NCI-H2171 (cell line): ENCODE measurements around the gene PIGX.

ENCODE experiments used
- DNase-seq: peaks from one replicate; lab custom pipeline; 2025; lab: John Stamatoyannopoulos, UW

PIGX gene

DNA sequence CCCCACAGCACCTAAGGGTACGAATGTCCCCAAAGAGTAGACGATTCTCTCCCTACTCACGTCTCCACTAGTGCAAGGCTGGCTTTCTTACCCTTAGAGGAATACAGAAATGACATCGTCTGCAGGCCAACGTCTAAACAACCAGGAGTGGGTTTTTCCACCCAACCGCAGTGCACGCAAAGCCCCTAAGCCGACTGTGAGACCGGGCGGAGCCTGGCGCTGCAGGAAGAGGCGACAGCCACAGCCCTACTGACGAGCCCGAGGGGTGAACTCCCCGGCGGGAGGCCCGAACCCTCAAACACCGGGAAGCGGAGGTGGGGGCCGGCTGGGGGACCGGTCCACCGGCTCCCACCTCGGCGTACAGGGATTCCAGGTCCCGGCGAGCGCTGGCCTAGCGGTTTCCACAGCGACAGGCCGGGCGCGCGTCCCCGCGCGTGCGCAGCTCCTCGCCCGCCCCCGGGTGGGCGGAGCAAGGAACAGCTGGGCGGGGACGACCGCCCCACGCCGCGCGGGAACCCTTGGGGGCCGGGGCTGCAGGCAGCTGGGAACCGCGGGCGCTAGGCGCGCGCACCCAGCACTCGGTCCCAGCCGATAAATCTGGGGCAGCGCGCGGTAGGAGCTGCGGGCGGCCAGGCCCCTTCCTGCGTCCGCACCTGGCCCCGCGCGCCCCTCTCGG, at the start of gene PIGX, which contains the start of gene CEP19:
TSS of gene PIGX (plus strand) at position 540 of the 676 bp plus-strand sequence.
TSS of gene CEP19 (minus strand) at position 413 of the 676 bp plus-strand sequence. CDS start 3,593 bp downstream, outside the sequence.
- peak; percentile 86 for DNase-seq

DNA sequence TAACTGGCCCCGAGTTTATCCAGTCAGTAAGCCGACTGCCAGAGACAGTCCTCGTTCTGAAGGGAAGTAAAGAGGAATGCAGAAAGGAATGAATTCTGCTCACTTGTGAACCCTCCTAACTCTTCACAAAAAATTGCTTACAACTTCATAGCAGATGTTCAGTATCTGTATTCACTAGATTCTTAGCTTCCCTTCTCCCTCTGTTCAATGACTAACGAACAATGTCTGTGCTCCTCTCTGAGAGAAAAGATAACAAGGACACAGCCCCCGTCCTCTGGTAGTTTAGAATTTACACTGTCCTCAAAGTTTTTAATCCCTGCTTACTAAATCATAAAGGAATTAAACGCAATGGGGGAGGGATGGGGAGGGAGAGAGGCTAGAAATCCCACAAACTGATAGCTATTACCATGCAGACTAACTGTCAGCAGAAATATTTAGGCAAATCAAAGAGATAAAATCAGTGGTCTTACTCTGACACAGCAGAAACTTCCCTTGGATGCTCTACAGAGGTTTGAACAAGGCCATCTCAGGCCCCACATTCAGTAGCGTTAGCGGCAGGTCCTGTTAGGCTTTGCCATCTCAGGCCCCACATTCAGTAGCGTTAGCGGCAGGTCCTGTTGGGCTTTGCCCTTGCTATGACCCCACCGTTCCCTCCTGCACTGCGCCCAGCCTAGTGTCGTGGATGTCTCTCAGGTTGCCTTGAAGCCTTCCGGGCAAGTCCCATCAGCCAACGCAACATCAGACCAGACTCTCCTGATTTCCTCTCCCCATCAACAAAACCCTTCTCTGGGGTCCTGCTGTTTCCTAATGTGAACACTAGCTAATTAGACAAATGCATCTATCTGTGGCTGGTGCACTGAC, 49.2 kb upstream of the PIGX start:
- no peak for DNase-seq

DNA sequence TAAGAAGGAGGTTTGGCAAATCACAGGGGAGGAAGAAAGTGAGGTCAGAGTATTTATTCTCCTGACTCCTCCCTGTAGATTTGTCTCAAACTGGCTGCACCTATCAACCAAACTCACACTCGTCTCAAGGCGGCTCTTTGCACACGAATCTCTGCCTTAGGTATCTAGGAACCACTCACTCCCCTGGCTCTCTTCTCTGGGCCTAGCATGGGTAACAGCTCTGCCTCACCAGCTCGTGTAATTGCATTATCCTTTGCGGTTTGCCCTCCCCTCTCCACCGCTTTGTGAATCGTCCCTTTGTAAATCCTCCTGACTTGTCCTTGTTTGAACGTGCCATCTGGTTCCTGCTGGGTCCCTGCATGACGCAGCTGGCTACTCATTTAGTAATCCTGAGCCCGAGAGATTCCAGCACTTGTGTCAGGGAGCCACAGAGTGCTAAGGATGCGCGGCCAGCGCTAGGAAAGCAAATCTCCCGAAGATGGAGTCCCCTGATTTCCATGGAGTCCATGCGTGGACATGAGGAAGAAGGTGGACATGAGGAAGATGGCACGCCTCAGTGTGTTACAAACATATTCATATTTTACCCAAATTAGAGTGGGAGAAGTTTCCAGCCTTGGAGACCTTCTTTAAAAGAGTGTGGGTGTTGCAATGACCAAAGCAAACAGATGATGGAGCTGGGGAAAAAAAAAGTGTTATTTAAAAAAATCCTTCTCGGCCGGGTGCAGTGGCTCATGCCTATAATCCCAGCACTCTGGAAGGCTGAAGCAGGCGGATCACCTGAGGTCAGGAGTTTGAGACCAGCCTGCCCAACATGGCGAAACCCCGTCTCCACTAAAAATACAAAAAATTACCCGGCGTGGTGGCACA, 45.9 kb upstream of the PIGX start:
- peak; percentile 88 for DNase-seq

DNA sequence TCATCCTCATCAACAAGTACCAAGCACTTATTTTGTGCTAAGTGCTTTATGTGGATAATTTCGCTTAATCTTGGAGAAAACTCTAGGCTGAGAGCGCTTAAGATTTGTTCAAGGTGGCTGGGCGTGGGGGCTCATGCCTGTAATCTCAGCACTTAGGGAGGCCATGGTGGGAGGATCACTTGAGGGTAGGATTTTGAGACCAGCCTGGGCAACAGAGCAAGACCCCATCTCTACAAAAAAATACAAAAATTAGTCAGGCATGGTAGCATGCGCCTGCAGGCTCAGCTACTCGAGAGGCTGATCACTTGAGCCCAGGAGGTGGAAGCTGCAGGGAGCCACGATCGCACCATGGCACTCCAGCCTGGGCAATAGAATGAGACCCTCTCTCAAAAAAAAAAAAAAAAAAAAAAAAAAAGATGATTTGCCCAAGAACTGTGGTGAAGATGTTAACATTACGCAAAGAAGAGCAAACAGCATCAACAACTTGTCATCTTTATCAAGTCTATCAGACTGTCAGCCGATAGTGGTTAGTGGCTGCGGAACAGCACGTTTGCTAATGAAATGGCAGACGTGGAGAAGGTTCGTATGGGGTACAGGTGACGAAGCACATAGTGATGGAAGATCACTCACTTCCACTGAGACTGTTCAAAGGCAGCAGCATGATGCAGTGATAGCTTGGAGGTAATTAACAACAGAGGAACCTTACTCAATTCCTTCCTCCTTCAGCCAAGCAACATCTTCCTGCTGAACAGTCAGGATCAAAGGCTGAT, 44.9 kb upstream of the PIGX start:
- DNase-seq = no peak

DNA sequence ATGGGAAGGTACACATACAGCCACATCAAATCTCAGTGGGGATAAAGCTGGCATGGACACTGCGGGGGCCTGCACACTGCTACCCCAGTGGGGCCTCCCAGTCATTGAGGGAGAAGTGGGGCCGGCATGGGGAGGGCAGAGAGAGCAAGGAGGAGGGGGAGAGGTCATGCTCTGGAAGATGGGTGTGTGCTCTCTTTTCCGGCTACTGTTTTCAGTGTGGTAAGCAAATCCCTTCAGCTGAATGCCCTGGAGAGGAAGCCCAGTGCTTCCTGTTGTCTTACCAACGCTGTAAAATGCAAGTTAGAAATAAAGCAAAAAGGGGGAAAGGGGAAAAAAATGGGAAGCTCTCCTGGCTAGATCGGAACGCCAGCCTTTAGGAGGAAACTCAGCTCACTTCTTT, 41.8 kb upstream of the PIGX start:
- DNase-seq = no peak

DNA sequence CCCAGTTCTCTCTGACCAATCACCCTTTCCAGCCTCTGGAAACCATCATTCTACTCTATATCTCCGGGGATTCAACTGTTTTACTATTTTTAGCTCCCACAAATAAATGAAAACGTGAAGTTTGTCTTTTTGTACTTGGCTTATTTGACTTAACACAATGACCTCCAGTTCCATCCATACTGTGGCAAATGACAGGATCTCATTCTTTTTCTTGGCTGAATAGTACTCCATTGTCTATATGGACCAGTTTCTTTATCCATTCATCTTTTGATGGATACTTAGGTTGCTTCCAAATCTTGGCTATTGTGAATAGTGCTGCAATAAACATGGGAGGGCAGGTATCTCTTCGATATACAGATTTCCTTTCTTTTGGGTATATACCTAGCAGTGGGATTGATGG, 38.5 kb upstream of the PIGX start:
- no peak for DNase-seq

DNA sequence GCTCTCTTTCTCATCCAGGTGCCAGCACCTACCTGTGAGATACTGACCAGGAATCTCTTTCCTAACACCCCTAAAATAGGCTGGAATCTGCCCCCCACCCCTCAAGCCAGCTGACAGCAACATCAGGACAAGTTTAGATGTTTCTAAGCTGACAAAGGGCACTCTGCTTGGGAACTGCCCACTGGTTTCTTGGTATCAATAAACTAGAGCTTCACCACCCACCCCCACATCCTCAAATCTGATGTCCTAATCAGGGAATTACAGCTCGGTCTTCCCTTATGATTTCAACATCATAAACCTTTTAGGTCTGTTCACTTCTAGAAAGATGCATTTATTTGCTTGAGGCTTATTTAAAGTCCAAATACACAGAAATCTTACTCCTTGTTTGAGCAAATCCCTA, 34.8 kb upstream of the PIGX start:
- no peak for DNase-seq

DNA sequence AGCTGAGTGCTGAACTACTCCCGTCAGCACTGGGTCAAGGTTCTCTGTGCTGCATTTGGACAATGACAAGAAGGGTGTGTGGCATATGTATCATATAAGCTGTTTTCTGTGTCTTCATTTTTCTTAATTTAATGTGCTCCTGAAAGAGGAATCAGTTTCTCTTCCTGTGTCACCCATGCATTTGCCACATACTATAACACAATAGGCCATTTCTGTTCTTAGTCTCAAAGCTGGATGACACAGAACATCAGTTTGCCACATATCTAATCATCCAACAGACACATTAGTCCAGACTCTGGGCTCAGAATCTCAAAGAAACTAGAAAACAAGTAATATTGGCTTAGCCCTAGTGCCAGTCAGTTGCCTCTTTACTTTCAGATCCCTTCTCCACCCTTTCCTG, 34.2 kb upstream of the PIGX start:
- DNase-seq = no peak

DNA sequence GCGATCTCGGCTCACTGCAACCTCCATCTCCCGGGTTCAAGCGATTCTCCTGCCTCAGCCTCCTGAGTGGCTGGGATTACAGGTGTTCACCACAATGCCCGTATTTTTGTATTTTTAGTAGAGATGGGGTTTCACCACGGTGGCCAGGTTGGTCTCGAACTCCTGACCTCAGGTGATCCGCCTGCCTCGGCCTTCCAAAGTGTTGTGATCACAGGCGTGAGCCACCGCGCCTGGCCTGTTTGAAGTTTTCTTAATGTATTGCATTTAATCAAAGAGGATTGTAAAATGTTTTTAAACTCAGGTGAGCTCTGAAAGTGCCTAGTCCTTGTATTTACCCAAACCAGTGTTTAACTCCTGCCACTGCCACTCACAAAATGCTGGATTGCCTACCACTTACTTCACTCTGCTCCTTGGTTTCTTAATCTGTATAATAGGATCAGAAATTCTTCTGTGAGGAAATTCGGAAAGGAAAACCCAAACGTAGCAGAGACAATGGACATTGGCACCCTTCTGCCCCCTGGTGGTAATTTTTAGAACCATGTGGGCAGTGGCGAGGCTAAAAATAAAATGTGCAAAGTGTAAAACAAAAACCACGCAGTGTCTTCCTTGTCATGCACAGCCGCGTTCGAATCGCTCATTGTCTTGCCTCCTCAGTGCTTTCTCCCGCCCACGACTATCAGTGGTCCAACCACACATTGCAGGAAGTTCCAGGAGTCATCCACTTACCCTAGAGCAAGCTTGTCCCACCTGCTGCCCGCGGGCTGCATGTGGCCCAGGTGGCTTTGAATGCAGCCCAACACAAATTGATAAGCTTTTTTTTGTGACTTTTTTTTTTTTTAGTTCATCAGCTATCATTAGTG, 27.4 kb upstream of the PIGX start:
- DNase-seq = no peak

DNA sequence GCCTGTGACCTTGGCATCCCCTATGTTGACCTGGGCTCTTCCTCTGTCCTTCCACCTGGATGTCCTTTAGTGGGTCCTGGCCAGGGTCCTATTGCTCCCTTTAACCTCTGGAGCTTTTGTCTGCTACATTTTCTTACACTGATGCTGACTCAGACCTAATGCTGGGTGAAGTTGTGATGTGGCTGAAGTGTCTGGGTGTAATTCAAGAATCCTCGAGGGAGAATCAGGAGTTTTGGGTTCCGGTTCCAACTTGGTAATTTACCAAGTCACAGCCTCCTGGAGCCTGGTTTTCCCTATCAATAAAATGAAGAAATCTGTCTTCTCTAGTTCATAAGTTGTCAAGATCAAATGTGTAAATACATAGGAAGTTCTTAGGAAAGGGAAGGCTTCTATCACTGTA, 25.7 kb upstream of the PIGX start:
- DNase-seq = no peak

DNA sequence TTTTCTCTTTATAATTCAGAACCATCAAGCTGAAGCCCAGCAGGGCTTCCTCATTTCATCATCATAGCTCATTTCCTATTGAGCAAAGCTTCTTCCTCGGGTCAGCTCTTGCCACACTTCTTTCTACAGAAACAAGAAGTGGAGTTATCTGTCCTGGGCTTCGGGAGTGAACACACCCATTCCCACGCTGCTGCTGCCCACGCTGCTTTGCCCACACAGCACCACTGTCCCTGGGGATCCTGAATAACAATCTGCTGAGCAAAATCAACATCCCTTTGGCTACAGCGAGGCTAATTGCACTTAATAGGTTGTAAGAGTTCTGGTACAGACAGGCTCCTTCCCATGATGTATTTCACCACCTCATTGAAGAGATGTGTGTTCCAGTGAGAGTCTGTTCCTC, 23.8 kb upstream of the PIGX start:
- no peak for DNase-seq

DNA sequence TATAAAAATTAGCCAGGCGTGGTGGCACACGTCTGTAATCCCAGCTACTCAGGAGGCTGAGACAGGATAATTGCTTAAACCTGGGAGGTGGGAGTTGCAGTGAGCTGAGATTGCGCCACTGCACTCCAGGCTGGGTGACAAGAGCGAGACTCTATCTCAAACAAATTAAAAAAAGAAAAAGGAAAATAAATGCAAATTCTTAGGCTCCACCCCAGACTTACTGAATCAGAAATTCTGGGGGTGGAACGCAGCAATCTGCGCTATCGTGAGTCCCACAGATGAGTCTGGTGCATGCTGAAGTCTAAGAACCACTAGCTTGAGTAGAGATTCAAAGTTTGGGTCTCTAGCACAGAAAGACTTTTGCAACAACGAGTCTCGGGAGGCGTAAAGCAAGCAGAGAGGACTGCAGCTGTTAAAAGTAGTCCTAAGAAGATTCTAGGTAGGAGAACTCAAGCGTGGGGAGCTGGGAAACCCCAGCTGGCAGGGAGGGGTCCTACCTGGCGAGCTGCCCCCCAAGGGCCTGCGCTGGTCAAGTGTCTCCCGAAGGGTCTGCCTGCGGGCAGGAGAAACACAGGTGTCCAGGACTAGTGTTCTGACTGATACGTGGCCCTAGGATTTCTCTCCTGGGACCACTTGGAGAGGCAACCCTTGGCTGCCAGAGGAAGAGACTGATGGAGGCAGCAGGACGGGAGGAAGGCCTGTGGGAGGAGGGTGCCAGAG, 22.1 kb upstream of the PIGX start:
- DNase-seq = no peak

DNA sequence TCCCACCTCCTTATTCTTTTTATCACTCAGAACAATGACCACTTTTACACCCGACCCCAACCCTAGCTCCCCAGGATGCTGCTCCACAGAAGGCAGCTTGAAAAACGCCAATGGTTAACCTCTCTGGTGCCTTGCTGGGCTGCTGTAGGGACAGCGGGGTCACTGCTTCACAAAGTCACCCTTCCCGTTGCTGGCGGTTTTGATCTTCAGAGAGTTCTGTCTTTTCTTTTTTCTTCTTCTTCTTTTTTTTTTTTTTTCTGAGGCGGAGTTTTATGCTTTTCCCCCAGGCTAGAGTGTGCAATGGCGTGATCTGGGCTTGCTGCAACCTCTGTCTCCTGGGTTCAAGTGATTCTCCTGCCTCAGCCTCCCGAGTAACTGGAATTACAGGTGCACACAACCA, 20.8 kb upstream of the PIGX start:
- no peak for DNase-seq

DNA sequence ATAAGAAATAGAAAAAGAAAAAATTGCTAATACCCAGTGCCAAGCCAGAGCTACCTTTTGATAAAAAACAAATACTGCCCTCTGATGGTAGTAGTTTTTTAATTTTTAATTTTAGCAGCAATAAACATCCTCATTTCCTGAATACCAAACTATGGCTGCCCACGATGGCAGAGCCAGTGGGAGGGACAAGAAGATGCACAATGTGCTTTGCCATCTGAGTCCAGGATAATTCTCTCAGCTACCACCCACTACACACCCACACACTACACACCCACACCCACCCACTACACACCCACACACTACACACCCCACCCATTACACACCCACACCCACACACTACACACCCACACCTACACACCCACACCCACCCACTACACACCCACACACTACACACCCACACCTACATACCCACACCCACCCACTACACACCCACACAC, 18.0 kb upstream of the PIGX start:
- DNase-seq = no peak

DNA sequence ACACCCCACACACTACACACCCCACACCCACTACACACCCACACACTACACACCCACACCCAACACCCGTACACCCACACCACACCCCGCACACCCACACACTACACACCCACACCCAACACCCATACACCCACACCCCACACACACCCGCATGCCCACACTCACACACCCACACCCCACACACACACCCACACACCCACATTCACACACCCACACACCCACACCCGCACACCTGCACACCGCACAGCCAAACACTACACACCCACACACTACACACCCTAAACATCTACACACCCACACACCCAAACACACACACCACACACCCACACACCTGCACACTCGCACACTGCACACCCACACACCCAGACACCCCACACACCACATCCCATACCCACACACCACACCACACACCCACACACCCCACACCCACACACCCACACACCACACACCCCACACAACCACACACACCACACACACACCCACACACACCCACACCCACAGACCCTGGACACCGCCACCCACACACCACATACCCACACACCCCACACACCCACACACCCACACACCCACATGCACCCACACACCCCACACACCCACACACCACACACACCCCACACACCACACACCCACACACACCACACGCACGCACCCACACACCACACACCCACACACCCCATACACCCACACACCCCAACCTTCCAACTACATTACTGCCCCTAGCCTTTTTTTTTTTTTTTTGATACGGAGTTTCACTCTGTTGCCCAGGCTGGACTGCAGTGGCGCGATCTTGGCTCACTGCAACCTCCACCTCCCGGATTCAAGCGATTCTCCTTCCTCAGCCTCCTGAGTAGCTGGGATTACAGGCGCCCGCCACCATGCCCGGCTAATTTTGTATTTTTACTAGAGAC, 17.0 kb upstream of the PIGX start:
- no peak for DNase-seq

DNA sequence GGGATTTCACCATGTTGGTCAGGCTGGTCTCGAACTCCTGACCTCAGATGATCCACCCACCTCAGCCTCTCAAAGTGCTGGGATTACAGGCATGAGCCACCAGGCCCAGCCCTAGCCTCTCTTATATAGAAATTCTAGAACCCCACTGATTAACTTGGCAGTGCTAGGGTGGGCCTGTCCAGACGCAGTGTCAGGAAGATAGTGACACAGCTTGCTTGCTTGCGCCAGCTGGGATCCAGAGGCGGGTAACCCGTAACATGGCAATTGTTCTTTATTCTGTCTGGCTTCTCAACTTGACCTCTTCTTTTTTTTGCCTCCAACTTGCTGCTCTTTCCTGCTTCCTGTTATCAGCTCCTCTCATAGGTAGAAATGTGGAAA, 16.3 kb upstream of the PIGX start:
- no peak for DNase-seq

DNA sequence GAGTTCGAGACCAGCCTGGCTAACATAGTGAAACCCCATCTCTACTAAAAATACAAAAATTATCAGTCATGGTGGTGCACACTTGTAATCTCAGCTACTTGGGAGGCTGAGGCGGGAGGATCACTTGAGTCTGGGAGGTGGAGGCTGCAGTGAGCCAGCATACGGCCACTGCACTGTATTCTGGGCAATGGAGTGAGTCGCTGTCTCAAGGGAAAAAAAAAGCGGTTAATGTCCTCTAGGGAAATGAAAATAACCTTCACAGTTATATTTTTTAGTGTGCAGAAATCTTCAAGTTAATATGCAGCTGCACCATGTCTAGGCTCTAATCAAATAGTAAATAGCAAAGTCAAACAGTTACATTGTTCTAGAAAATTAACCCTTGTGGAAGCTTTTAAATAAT, 14.9 kb upstream of the PIGX start:
- DNase-seq = no peak

DNA sequence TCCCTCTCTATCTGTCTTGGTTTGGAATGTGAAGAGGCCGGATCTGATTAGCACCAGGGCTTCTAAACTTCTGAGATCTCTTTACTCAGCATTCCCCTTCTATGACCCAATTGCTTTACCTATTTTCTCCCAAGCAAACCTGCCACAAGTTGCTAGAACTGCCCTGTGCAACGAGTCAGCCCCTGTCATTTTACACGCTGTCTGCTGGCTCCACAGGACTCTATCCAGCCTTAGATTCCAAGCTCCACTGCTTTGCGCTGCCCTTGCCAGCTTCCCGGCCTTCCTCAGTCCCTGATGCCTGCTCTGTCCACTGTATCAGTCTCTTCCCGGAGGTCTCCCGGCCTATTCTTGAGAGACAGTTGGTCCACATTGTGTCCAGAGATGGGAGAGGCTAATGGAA, 12.4 kb upstream of the PIGX start:
- no peak for DNase-seq

DNA sequence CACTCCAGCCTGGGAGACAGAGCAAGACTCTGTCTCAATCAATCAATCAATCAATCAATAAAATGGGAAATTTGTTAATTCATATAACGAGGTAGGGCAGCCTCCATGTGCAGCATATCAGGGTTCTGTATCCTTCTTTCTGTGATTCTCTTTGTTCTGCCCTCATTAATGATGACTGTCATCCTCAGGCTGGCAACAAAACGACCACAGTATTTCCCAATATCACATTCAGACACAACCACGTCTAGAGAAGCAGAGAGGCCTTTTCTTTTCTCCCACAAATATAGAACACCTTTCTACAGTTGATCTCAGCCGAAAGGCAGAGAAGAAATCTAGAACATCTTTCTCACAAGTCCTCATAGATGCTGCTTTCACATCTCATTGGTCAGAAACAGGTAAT, 11.4 kb upstream of the PIGX start:
- DNase-seq = no peak
